Measurements from ENCODE around the gene STMN3. TPM values are rescaled to one million over a fixed set of nuclear protein-coding genes. Genes with fewer than 3 reads are reported as not detected.

Gene STMN3
- total RNA-seq, 6 donors from 2014 or later: 2.1 to 16.5 (median 9.1) TPM

GRCh38 chr20:63594043-63594561 is 59.1 kb downstream of the STMN3 start:
- Histone ChIP-seq H3K4me3 (no peak overlapping the region), H3K4me1 (no peaks in the 10 kb centered on the region), H3K9me3 (no peaks in the 10 kb centered on the region), H3K27me3 (no peaks in the 10 kb centered on the region), H3K27ac (no peak overlapping the region), H3K36me3 (peaks cover 17 to 95% (median 71%) of the 10 kb centered on the region in 4 donors)
- ATAC-seq (ENCODE audit: low FRiP score in 2 of 2) (peak in 1 of 2 donors; percentile 58), DNase-seq (no peak)
- TF ChIP-seq POLR2AphosphoS5 (IDR thresholded peaks at IDR 0.05) (no peak), POLR2A (IDR thresholded peaks at IDR 0.05) (no peak), EP300 (IDR thresholded peaks at IDR 0.05) (no peak)
- TF ChIP-seq, protein P1, sequence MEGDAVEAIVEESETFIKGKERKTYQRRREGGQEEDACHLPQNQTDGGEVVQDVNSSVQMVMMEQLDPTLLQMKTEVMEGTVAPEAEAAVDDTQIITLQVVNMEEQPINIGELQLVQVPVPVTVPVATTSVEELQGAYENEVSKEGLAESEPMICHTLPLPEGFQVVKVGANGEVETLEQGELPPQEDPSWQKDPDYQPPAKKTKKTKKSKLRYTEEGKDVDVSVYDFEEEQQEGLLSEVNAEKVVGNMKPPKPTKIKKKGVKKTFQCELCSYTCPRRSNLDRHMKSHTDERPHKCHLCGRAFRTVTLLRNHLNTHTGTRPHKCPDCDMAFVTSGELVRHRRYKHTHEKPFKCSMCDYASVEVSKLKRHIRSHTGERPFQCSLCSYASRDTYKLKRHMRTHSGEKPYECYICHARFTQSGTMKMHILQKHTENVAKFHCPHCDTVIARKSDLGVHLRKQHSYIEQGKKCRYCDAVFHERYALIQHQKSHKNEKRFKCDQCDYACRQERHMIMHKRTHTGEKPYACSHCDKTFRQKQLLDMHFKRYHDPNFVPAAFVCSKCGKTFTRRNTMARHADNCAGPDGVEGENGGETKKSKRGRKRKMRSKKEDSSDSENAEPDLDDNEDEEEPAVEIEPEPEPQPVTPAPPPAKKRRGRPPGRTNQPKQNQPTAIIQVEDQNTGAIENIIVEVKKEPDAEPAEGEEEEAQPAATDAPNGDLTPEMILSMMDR (IDR thresholded peaks at IDR 0.05): no peak
- whole genome bisulfite sequencing, 2 donors: 91 to 98% methylated on average over 5 to 10 of the region's 10 CpGs

- Histone ChIP-seq H3K27ac (no peak overlapping the region), H3K4me1 (no peaks in the 10 kb centered on the region), H3K27me3 (no peaks in the 10 kb centered on the region), H3K36me3 (peaks cover 17 to 86% (median 70%) of the 10 kb centered on the region in 4 donors), H3K4me3 (no peak overlapping the region), H3K9me3 (no peaks in the 10 kb centered on the region)
- ATAC-seq (ENCODE audit: low FRiP score in 2 of 2) (no peak), DNase-seq (no peak)
- TF ChIP-seq POLR2A (IDR thresholded peaks at IDR 0.05) (no peak), POLR2AphosphoS5 (IDR thresholded peaks at IDR 0.05) (no peak), EP300 (IDR thresholded peaks at IDR 0.05) (no peak)
- TF ChIP-seq, protein P1 (IDR thresholded peaks at IDR 0.05): no peak
- WGBS, 2 donors: 92 to 95% methylated on average over 12 to 13 of the region's 13 CpGs
Observed at GRCh38 chr20:63592661-63593060, 60.6 kb downstream of the STMN3 start.

DNA sequence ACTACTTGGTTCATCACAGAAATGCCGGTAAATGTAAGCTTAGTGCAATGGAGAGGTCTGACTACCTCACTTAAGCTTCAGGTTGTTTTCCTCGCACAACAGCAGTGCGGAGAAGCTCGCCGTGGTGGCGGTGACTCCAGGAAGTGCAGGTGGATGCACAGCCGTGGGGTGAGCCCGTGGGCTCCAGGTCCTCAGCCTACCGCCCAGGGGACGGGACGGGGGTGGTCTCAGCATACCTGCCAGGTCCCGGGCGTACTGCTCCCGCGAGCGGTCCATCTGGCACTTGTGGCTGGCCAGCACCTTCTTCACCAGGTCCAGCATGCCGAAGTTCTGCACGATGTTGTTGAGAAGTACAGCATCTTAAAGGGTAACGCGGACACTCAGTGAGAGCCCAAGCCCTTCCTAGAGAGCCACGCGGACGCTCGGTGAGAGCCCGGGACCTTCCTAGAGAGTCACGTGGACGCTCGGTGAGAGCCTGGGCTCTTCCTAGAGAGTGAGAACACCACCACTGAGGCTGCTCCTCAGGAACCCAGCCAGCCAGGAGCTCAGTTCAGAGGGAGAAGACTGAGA is 61.4 kb downstream of the STMN3 start:
- no peak overlapping the region for H3K27ac ChIP-seq
- H3K4me1 ChIP-seq: no peaks in the 10 kb centered on the region
- H3K36me3 ChIP-seq: peaks cover 17 to 82% (median 66%) of the 10 kb centered on the region in 4 donors
- 91% methylated on average over 21 to 28 of the region's 28 CpGs for WGBS, 2 donors
- no peaks in the 10 kb centered on the region for H3K9me3 ChIP-seq
- H3K4me3 ChIP-seq: no peak overlapping the region
- no peak for DNase-seq
- TF ChIP-seq, protein P1 (IDR thresholded peaks at IDR 0.05): no peak
- ATAC-seq (ENCODE audit: low FRiP score in 2 of 2): no peak
- H3K27me3 ChIP-seq: no peaks in the 10 kb centered on the region

DNA sequence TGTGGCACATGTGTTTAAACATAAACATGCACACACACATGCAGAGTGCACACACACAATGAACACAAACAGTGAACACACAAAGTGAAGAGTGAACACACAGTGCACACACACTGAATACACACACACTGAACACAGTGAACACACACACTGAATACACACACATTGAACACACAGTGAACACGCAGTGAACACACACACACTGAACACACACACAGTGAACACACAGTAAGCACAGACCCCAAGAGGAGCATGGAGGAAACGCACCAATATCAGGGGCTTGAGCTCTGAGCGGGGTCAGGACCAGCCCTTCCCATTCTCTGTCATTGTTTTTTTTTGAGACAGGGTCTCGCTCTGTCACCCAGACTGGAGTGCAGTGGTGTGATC is 62.1 kb downstream of the STMN3 start:
- H3K4me3 ChIP-seq: no peak overlapping the region
- WGBS, 2 donors: 97 to 100% methylated on average over 4 of the region's 4 CpGs
- H3K4me1 ChIP-seq: no peaks in the 10 kb centered on the region
- H3K9me3 ChIP-seq: no peaks in the 10 kb centered on the region
- H3K36me3 ChIP-seq: peaks cover 17 to 75% (median 64%) of the 10 kb centered on the region in 4 donors
- DNase-seq (no peak), ATAC-seq (ENCODE audit: low FRiP score in 2 of 2) (no peak)
- H3K27ac ChIP-seq: no peak overlapping the region
- no peak for TF ChIP-seq EP300 (IDR thresholded peaks at IDR 0.05)
- TF ChIP-seq POLR2AphosphoS5 (IDR thresholded peaks at IDR 0.05): no peak
- TF ChIP-seq, protein P1 (IDR thresholded peaks at IDR 0.05): no peak
- TF ChIP-seq POLR2A (IDR thresholded peaks at IDR 0.05): no peak
- no peaks in the 10 kb centered on the region for H3K27me3 ChIP-seq
